Vagina (tissue), 2 donors: ENCODE results near the gene ST8SIA3. TPM values are rescaled to one million over a fixed set of nuclear protein-coding genes. Genes with fewer than 3 reads are reported as not detected.

Source experiments
- DNase-seq, 2 donors: peaks; one replicate each; pipeline ENCODE4 v3.0.0-alpha.2; 2017; ENCODE audit errors: extremely low spot score in 2 of 2
- H3K27ac ChIP-seq: fragments of 200-600 bp; sonication (generic); one replicate; pipeline ENCODE4 v1.5.1; 2019
- H3K27me3 ChIP-seq: fragments of 200-600 bp; sonication (generic); one replicate; pipeline ENCODE4 v1.5.1; 2019
- H3K36me3 ChIP-seq, 2 donors: fragments of 200-600 bp; sonication (generic); one replicate each; pipeline ENCODE4 v1.5.1; 2017 to 2019
- H3K4me1 ChIP-seq: fragments of 200-600 bp; sonication (generic); one replicate; pipeline ENCODE4 v1.5.1; 2019
- H3K4me3 ChIP-seq, 2 donors: fragments of 200-600 bp; sonication (generic); 1 replicate in 1 of 2; 2 replicates in 1 of 2; pipeline ENCODE4 v1.5.1; 2016 to 2019
- H3K9me3 ChIP-seq: fragments of 200-600 bp; sonication (generic); one replicate; pipeline ENCODE4 v1.5.1; 2019
- POLR2A ChIP-seq, 2 donors: fragments of 450-650 bp; IDR thresholded peaks; one replicate each; pipeline ENCODE4 v1.6.1; 2017; ENCODE audit warnings: antibody characterized with exemption in 2 of 2, mild to moderate bottlenecking in 2 of 2, moderate library complexity in 2 of 2
- POLR2AphosphoS5 ChIP-seq, 2 donors: sonication (generic); formaldehyde crosslinking; IDR thresholded peaks; one replicate each; pipeline ENCODE4 v1.9.0; 2017; ENCODE audit warnings: antibody characterized with exemption in 2 of 2, mild to moderate bottlenecking in 2 of 2, low read depth in 1 of 2; ENCODE audit not compliant: insufficient read depth in 1 of 2
- intact Hi-C: fragments of 100-400 bp; cut with DNase I; formaldehyde crosslinking; loops from one replicate; pipeline ENCODE4 v1.15.1; 2023
- total RNA-seq: library from RNA; depleted of rRNA; stranded (reverse); fragments of >200 nt; gene quantifications from one replicate; pipeline ENCODE4 v1.2.3, GENCODE V29; 2016
- TF ChIP-seq, protein P1 (sequence below), 3 experiments: fragments of 450-650 bp in 2 of 3; fragments of 200-600 bp in 1 of 3; sonication (generic) in 1 of 3; IDR thresholded peaks; one replicate each; pipeline ENCODE4 v1.5.1; 2017 to 2019; ENCODE audit warnings: antibody characterized with exemption in 3 of 3, mild to moderate bottlenecking in 2 of 3, moderate library complexity in 2 of 3

Gene ST8SIA3, protein sequence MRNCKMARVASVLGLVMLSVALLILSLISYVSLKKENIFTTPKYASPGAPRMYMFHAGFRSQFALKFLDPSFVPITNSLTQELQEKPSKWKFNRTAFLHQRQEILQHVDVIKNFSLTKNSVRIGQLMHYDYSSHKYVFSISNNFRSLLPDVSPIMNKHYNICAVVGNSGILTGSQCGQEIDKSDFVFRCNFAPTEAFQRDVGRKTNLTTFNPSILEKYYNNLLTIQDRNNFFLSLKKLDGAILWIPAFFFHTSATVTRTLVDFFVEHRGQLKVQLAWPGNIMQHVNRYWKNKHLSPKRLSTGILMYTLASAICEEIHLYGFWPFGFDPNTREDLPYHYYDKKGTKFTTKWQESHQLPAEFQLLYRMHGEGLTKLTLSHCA
- 0.25 TPM for total RNA-seq

DNA sequence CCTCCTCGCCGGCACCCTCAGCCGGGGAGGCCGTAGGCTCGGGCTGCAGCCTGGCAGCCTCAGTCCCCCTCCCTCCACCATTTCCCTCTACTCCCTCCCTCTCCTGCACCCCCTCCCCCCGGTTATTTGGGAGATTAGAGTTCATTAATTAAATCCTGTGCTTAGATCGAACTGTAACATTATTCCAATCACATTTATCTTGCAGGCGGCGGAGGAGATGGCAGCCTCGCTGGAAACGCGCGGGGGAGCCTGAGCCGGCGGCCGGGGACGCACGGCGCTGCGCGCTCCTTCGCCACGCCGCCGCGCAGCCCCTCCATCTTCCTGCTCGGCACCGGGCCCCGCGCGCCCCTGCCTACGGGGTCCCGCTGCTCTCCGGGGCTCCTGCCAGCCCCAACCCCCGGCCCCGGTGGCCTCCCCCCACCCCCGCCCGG, at the start of gene ST8SIA3:
Gene ST8SIA3 (plus strand): TSS at position 287 of the 431 bp plus-strand sequence. CDS start 290 bp downstream, outside the sequence.
- no peak for TF ChIP-seq POLR2AphosphoS5 (IDR thresholded peaks at IDR 0.05; ENCODE audit: insufficient read depth in 1 of 2, low read depth in 1 of 2)
- Histone ChIP-seq H3K4me1 (no peaks in the 10 kb centered on the region), H3K27ac (no peak within 1 kb of the TSS), H3K9me3 (no peaks in the 10 kb centered on the region), H3K4me3 (no peak within 1 kb of the TSS), H3K27me3 (no peaks in the 10 kb centered on the region), H3K36me3 (no peaks in the 10 kb centered on the region)
- intact Hi-C loops = no loop called here
- DNase-seq = no peak

DNA sequence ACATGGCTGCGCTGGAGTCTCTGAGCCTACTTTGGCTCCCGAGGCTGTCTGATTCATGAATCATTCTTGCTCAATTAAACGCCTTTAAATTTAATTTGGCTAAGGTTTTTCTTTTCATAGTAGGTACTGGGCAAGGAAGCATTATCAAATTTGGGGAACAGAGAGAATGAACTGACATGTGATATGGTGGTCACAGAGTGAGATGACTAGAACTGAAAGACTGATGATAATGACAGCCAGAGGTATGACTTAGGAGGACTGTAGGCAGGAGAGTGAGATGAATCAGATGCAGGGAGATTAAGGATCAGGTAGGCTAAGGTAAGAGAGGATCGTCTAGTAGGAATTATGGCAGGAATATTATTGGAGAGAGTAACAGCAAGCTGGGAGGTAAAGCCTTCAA, 40.9 kb upstream of the ST8SIA3 start:
- intact Hi-C loops = no loop called here
- Histone ChIP-seq H3K4me3 (no peak overlapping the region), H3K9me3 (no peaks in the 10 kb centered on the region), H3K27ac (no peak overlapping the region), H3K27me3 (no peaks in the 10 kb centered on the region), H3K4me1 (no peaks in the 10 kb centered on the region), H3K36me3 (no peaks in the 10 kb centered on the region)
- no peak for DNase-seq
- TF ChIP-seq POLR2A (IDR thresholded peaks at IDR 0.05) (no peak), POLR2AphosphoS5 (IDR thresholded peaks at IDR 0.05; ENCODE audit: insufficient read depth in 1 of 2, low read depth in 1 of 2) (no peak)
- TF ChIP-seq, protein P1, sequence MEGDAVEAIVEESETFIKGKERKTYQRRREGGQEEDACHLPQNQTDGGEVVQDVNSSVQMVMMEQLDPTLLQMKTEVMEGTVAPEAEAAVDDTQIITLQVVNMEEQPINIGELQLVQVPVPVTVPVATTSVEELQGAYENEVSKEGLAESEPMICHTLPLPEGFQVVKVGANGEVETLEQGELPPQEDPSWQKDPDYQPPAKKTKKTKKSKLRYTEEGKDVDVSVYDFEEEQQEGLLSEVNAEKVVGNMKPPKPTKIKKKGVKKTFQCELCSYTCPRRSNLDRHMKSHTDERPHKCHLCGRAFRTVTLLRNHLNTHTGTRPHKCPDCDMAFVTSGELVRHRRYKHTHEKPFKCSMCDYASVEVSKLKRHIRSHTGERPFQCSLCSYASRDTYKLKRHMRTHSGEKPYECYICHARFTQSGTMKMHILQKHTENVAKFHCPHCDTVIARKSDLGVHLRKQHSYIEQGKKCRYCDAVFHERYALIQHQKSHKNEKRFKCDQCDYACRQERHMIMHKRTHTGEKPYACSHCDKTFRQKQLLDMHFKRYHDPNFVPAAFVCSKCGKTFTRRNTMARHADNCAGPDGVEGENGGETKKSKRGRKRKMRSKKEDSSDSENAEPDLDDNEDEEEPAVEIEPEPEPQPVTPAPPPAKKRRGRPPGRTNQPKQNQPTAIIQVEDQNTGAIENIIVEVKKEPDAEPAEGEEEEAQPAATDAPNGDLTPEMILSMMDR (IDR thresholded peaks at IDR 0.05) = no peak

DNA sequence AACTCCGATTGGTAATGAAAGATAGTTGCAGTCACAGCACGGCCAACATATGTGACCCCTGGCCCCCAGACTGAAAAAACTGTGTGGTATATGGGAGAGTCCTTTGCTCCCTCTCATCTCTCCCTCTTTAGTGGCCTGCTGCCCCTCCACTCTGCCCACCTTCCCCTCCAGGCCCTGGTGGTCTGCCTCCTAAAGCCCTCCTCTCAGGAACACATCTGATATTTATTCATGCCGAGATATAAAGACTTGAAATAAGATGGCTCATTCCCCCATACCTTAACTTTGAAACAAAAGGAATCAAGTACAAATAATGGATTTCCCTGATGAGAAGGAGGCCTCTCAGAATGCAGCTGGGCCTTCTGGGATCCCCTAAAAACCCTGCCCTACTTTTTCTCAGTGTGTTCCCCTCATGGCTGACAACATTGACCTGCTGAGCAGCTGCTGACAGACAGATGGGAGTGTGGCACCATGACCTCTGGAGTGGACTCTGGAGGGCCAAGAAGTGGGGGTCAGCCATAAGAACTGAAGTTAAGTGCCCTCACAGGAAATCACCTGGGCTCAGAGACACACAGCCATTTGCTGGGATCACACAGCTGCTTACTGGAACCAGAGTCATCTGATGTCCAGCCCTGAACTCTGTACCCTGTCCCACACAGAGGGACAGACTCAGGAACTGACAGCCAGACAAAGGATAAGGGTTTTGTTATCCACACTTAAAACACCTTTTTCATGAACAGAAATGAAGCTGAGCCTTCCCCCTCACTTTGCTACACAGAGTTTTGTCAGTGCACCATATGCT, 39.8 kb upstream of the ST8SIA3 start:
- H3K9me3 ChIP-seq = no peaks in the 10 kb centered on the region
- H3K4me1 ChIP-seq = no peaks in the 10 kb centered on the region
- H3K36me3 ChIP-seq = no peaks in the 10 kb centered on the region
- H3K27ac ChIP-seq = no peak overlapping the region
- intact Hi-C loops = no loop called here
- TF ChIP-seq POLR2A (IDR thresholded peaks at IDR 0.05) = no peak
- TF ChIP-seq, protein P1 (IDR thresholded peaks at IDR 0.05) = no peak
- no peak for TF ChIP-seq POLR2AphosphoS5 (IDR thresholded peaks at IDR 0.05; ENCODE audit: insufficient read depth in 1 of 2, low read depth in 1 of 2)
- H3K27me3 ChIP-seq = no peaks in the 10 kb centered on the region
- H3K4me3 ChIP-seq = no peak overlapping the region
- DNase-seq = peak in 1 of 2 donors; percentile 62

DNA sequence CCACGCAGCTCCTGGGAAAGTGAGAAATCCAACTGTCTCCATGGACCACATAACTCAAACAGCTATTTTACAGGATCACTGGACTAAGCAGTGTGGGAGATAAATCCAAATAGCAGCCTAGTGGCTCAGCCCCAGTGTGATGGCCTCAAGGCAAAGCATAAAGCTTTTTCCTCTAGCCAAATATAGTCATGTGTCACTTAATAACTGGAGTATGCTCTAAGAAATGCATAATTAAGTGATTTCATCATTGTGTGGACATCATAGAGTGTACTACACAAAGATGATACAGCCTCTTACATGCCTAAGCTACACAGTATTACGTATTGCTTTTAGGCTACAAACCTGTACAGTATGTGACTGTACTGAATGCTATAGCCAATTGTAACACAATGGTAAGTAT, 31.8 kb upstream of the ST8SIA3 start:
- DNase-seq = no peak
- H3K4me1 ChIP-seq = no peaks in the 10 kb centered on the region
- H3K36me3 ChIP-seq = no peaks in the 10 kb centered on the region
- no peaks in the 10 kb centered on the region for H3K27me3 ChIP-seq
- no peaks in the 10 kb centered on the region for H3K9me3 ChIP-seq
- intact Hi-C loops = no loop called here
- H3K27ac ChIP-seq = no peak overlapping the region
- H3K4me3 ChIP-seq = no peak overlapping the region
- TF ChIP-seq POLR2A (IDR thresholded peaks at IDR 0.05) = no peak

DNA sequence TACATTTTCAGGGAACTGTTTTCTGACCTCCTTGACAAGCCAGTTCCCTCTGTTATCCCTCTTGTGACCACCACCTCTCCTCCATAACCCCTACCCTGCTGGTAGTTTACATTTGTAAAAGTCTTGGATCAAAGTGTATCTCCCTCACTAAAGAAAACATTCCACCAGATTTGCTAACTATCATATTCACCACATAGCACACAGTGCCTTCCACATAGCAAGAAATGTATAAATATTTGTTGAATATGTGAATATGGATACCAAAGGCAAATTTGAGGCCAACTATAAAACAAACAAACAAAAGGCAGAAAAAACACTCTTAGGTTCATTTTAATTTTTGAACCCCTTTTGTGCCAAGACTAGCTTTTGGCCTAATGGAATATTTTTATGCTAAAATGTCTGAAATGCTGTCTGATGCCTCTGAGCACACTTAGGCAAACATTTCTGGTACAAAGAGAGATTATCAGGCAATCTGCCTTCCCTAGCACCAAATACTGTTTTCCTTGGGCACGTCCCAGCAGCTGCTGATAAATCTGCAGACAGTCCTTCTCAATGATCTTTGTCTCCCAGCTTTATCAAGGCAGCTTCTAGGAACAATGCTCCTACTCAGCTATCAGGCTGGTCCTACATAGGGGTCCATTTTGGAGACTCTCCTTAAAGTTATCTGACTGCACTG, 26.7 kb upstream of the ST8SIA3 start:
- no peaks in the 10 kb centered on the region for H3K9me3 ChIP-seq
- no peak overlapping the region for H3K27ac ChIP-seq
- TF ChIP-seq, protein P1 (IDR thresholded peaks at IDR 0.05) = no peak
- TF ChIP-seq POLR2AphosphoS5 (IDR thresholded peaks at IDR 0.05; ENCODE audit: insufficient read depth in 1 of 2, low read depth in 1 of 2) = no peak
- TF ChIP-seq POLR2A (IDR thresholded peaks at IDR 0.05) = no peak
- peak in 1 of 2 donors; percentile 37 for DNase-seq
- no peaks in the 10 kb centered on the region for H3K36me3 ChIP-seq
- H3K4me1 ChIP-seq = no peaks in the 10 kb centered on the region
- H3K27me3 ChIP-seq = no peaks in the 10 kb centered on the region
- H3K4me3 ChIP-seq = no peak overlapping the region
- intact Hi-C loops = no loop called here
